Colon (tissue), 2 donors: ENCODE data around the gene PDCD2.
A peak's percentile ranks its signal among the peaks of the same experiment; 100 is the strongest.
"Not testable (repeated sequence)": the region's sequence is repeated elsewhere in the genome, so short reads cannot be mapped to it uniquely, and the experiment has no call there.

Experiments used
- FAIRE-seq: peaks from 2 replicates; lab custom pipeline; 2012; peaks lifted over from hg19 to GRCh38; lab: Jason Lieb, UNC
- donor health status: control.
- donor health status: control.

Gene PDCD2

GRCh38 chr6:170584181-170584953 lies at the start of gene PDCD2:
Gene PDCD2, minus strand, starts transcription at chr6:170584637. Its CDS starts 56 bp downstream, at chr6:170584581.
- FAIRE-seq, result no peak

GRCh38 chr6:170616020-170616554 lies 31.6 kb upstream of the PDCD2 start:
- not testable (repeated sequence) for FAIRE-seq

GRCh38 chr6:170612256-170612804 lies 27.9 kb upstream of the PDCD2 start:
- not testable (repeated sequence) for FAIRE-seq

- not testable (repeated sequence) for FAIRE-seq
Measured at GRCh38 chr6:170609225-170609624, 24.8 kb upstream of the PDCD2 start.

GRCh38 chr6:170605574-170606259 lies 21.3 kb upstream of the PDCD2 start:
- no peak for FAIRE-seq

GRCh38 chr6:170597278-170597677 lies 12.8 kb upstream of the PDCD2 start:
- no peak for FAIRE-seq

GRCh38 chr6:170596426-170596825 lies 12.0 kb upstream of the PDCD2 start:
- no peak for FAIRE-seq

GRCh38 chr6:170590725-170591124 lies 6.3 kb upstream of the PDCD2 start:
- no peak for FAIRE-seq

GRCh38 chr6:170584954-170585498 lies 589 bp upstream of the PDCD2 start:
- FAIRE-seq, result no peak

- FAIRE-seq, result no peak
Measured at GRCh38 chr6:170583756-170584180, 669 bp downstream of the PDCD2 start.

GRCh38 chr6:170578909-170579308 lies 5.5 kb downstream of the PDCD2 start:
- FAIRE-seq, result no peak

- FAIRE-seq, result no peak
Measured at GRCh38 chr6:170575250-170575649, 9.2 kb downstream of the PDCD2 start.

GRCh38 chr6:170572704-170573466 lies 11.6 kb downstream of the PDCD2 start:
- FAIRE-seq, result no peak

- FAIRE-seq, result no peak
Measured at GRCh38 chr6:170564936-170565530, 19.4 kb downstream of the PDCD2 start.

- FAIRE-seq, result no peak
Measured at GRCh38 chr6:170561555-170561954, 22.9 kb downstream of the PDCD2 start.

GRCh38 chr6:170555305-170555704 lies 29.1 kb downstream of the PDCD2 start:
- FAIRE-seq, result no peak

GRCh38 chr6:170554796-170555137 lies 29.7 kb downstream of the PDCD2 start:
- FAIRE-seq, result no peak

GRCh38 chr6:170554013-170554795 lies 30.2 kb downstream of the PDCD2 start, which contains the start of gene TBP:
Gene TBP, plus strand, starts transcription at chr6:170554369. Its CDS starts 2,661 bp downstream, at chr6:170557030.
- FAIRE-seq, result peak; percentile 89

- no peak for FAIRE-seq
Measured at GRCh38 chr6:170553534-170554012, 30.9 kb downstream of the PDCD2 start.

GRCh38 chr6:170552765-170553533 lies 31.5 kb downstream of the PDCD2 start, which contains the start of gene PSMB1:
Gene PSMB1, minus strand, starts transcription at chr6:170553307. Its CDS starts 65 bp downstream, at chr6:170553242.
- no peak for FAIRE-seq
